ENCODE data around the gene MOV10L1. TPM values are rescaled to one million over a fixed set of nuclear protein-coding genes. Genes with fewer than 3 reads are reported as not detected.
A peak's percentile ranks its signal among the peaks of the same experiment; 100 is the strongest.

The MOV10L1 gene
- total and polyA plus RNA-seq, 11 donors: 0.06 to 0.63 (median 0.13) TPM; not detected in 6

DNA sequence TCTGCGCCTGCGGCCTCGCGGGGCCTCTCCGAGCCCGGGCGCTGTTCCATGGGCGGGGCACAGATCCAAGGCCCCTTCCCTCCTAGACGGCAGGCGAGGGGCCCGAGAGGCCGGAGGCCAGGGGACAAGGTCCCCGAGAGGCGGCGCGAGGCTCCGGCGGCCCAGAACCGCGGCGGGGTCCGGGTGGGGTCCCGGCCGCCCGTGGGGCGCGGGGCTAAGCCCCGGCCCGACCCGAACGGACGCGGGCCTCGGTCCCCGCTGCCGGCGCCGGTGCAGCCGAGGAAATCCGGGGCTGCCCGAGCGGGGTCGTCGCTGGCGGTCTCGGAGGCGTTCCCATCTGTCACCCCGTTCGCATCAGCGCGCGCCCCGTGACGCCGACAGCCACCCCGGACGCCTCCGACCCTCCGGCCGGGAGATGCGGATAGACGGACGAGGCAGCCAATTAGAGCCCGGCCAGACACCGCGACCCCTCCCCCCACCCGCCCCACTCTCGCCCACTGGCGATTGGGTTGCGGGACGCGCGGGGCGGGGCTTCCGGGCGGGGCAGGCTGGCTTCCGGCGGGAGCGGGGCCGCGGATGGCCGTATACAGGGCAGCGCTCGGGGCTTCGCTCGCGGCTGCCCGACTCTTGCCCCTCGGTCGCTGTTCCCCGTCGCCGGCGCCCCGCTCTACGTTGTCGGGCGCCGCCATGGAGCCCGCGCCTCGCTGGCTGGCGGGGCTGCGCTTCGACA, 110.8 kb downstream of the MOV10L1 start, which contains the start of gene SELENOO:
Gene SELENOO (plus strand): TSS at position 551 of the 730 bp plus-strand sequence. CDS start 26 bp downstream, at position 577.
- Histone ChIP-seq H3K9me3 (no peaks in the 10 kb centered on the region), H3K27ac (peak within 1 kb of the TSS; percentile 50 to 91 (median 80)), H3K4me3 (peak within 1 kb of the TSS; percentile 57 to 99 (median 82)), H3K36me3 (peaks cover 0 to 43% (median 24%) of the 10 kb centered on the region in 9 donors), H3K4me1 (peaks cover 0 to 54% (median 24%) of the 10 kb centered on the region in 12 donors), H3K27me3 (no peaks in the 10 kb centered on the region)
- ATAC-seq: peak; percentile 86 to 94 (median 90)
- intact Hi-C loops (cut with DNase I): no loop called here
- 0 to 1% (median 0%) methylated on average over 29 to 105 of the region's 105 CpGs for WGBS, 4 donors
- TF ChIP-seq POLR2A (IDR thresholded peaks at IDR 0.05): peak in 1 of 2 donors; percentile 94
- TF ChIP-seq, protein P1, sequence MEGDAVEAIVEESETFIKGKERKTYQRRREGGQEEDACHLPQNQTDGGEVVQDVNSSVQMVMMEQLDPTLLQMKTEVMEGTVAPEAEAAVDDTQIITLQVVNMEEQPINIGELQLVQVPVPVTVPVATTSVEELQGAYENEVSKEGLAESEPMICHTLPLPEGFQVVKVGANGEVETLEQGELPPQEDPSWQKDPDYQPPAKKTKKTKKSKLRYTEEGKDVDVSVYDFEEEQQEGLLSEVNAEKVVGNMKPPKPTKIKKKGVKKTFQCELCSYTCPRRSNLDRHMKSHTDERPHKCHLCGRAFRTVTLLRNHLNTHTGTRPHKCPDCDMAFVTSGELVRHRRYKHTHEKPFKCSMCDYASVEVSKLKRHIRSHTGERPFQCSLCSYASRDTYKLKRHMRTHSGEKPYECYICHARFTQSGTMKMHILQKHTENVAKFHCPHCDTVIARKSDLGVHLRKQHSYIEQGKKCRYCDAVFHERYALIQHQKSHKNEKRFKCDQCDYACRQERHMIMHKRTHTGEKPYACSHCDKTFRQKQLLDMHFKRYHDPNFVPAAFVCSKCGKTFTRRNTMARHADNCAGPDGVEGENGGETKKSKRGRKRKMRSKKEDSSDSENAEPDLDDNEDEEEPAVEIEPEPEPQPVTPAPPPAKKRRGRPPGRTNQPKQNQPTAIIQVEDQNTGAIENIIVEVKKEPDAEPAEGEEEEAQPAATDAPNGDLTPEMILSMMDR (IDR thresholded peaks at IDR 0.05): no peak
- peak; percentile 94 to 96 (median 94) for DNase-seq

DNA sequence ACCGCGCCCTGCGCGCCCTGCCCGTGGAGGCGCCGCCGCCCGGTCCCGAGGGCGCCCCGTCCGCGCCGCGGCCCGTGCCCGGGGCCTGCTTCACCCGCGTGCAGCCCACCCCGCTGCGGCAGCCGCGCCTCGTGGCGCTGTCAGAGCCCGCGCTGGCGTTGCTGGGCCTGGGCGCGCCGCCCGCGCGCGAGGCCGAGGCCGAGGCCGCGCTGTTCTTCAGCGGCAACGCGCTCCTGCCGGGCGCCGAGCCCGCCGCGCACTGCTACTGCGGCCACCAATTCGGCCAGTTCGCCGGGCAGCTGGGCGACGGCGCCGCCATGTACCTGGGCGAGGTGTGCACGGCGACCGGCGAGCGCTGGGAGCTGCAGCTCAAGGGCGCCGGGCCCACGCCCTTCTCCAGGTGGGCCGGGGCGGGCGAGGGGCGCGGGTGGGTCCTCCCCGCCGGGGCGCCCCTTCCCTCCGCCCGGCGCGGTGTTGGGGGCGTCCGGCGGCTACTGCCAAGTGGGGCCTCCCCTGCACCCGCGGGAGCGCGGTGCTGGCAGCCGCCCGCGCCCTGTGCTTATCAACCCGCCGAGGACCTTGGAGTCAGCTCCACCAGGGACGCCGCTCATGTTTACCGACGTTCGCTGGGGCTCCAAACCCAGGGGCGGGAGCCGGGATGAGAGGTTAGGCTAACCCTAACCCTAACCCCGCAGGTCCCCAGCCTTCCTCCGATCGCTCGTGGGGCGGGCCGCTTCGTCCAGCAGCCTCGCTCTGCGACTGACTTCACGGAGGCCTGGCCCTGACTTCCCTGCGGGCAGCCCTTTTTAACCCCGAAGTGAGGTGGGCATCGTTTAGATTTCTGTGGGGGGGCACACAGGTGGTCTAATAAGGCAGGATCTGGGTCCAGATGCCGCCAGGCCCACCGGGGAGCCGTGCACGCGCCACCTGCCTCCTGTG, 111.7 kb downstream of the MOV10L1 start:
- peak overlapping the region; percentile 57 to 99 (median 82) for H3K4me3 ChIP-seq
- TF ChIP-seq POLR2A (IDR thresholded peaks at IDR 0.05): no peak
- TF ChIP-seq, protein P1 (IDR thresholded peaks at IDR 0.05): no peak
- H3K27ac ChIP-seq: peak overlapping the region; percentile 50 to 91 (median 80)
- DNase-seq (peak in 1 of 5 donors; percentile 43), ATAC-seq (peak in 2 of 4 donors; percentile 8 to 11)
- H3K36me3 ChIP-seq: peaks cover 0 to 38% (median 23%) of the 10 kb centered on the region in 9 donors
- H3K4me1 ChIP-seq: peaks cover 0 to 60% (median 29%) of the 10 kb centered on the region in 12 donors
- no peaks in the 10 kb centered on the region for H3K9me3 ChIP-seq
- intact Hi-C loops (cut with DNase I): no loop called here
- H3K27me3 ChIP-seq: no peaks in the 10 kb centered on the region
- 2 to 31% (median 4%) methylated on average over 8 to 115 of the region's 115 CpGs for WGBS, 4 donors

DNA sequence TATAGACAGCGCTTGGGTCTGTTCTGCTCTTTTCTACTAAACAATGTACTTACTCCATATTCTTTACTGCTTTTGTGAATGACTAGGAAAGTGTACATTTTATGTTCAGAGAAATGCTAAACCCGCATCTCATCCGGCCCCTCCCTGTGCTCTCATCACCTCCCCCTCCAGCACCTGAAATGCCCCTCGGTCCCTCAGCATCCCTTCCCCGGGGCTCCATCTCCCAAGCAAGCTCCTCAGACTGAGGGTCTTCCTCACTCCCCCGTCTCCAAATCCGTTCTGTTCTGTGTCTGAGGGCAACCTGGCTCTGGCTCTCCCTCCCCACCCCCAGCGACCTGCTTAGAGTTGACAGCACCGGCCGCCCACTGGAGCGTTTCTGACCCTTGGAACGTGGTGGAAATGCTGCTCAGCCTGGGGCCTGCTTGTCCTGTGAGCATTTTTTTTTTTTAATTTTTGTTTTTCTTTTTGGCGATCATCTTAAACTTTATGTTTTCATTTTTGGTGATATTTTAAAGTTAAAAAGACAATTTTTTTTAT, 112.4 kb downstream of the MOV10L1 start:
- Histone ChIP-seq H3K4me1 (peaks cover 0 to 68% (median 34%) of the 10 kb centered on the region in 12 donors), H3K27me3 (no peaks in the 10 kb centered on the region), H3K27ac (peak overlapping the region in 4 of 12 donors; percentile 67 to 91 (median 83)), H3K4me3 (peak overlapping the region; percentile 57 to 99 (median 82)), H3K9me3 (no peaks in the 10 kb centered on the region), H3K36me3 (peaks cover 0 to 38% (median 29%) of the 10 kb centered on the region in 9 donors)
- intact Hi-C loops (cut with DNase I): no loop called here
- TF ChIP-seq, protein P1 (IDR thresholded peaks at IDR 0.05): no peak
- no peak for TF ChIP-seq POLR2A (IDR thresholded peaks at IDR 0.05)
- 65 to 75% (median 68%) methylated on average over 13 of the region's 13 CpGs for WGBS, 4 donors
- DNase-seq: peak in 1 of 5 donors; percentile 18
- ATAC-seq: no peak

All from heart left ventricle (tissue), 16 donors.